PC-3 (cell line): ENCODE results near the gene ADK. TPM values are rescaled to one million over a fixed set of nuclear protein-coding genes. Genes with fewer than 3 reads are reported as not detected.
"Not testable (repeated sequence)": the region's sequence is repeated elsewhere in the genome, so short reads cannot be mapped to it uniquely, and the experiment has no call there.

ENCODE experiments used
- ATAC-seq: fragments of 200-7000 bp; cut with Tn5 transposase; 2 replicates; pipeline ENCODE4 v1.9.1; 2020; ENCODE audit warnings: mild to moderate bottlenecking, moderate library complexity
- BruUV-seq: library from RNA; stranded (reverse); fragments of 400-500 nt; replicated peaks from 2 replicates; lab custom pipeline; 2021; lab: Mats Ljungman, UMichigan
- CTCF ChIA-PET: fragments of 300-600 bp; sonication (Branson Sonifier 250); formaldehyde crosslinking; loops from one replicate; lab custom pipeline; 2022; ENCODE audit warnings: antibody characterized with exemption; lab: Charles Lee
- POLR2A ChIA-PET: fragments of 300-600 bp; sonication (Branson Sonifier 250); formaldehyde crosslinking; loops from one replicate; lab custom pipeline; 2022; ENCODE audit warnings: antibody characterized with exemption; ENCODE audit not compliant: unreplicated experiment; lab: Charles Lee
- DNase-seq: peaks from one replicate; pipeline ENCODE4 v3.0.0-alpha.2; 2015
- H2AFZ ChIP-seq: fragments of 300-600 bp; sonication (generic); 2 replicates; pipeline ENCODE4 v1.6.0; 2016; ENCODE audit warnings: antibody characterized with exemption, low read length
- H3F3A ChIP-seq: fragments of 300-600 bp; sonication (generic); one replicate; pipeline ENCODE4 v1.6.0; 2017; ENCODE audit warnings: antibody characterized with exemption, low read length, control low read depth, mild to moderate bottlenecking; ENCODE audit not compliant: unreplicated experiment
- H3K27ac ChIP-seq: fragments of 300-600 bp; sonication (generic); 2 replicates; pipeline ENCODE4 v1.5.1; 2016; ENCODE audit warnings: mild to moderate bottlenecking, low read length
- H3K27me3 ChIP-seq: fragments of 300-600 bp; sonication (generic); 2 replicates; pipeline ENCODE4 v1.6.1; 2016; ENCODE audit warnings: low read length, mixed read lengths
- H3K36me3 ChIP-seq: fragments of 300-600 bp; sonication (generic); 2 replicates; pipeline ENCODE4 v1.6.1; 2016; ENCODE audit warnings: low read depth, mixed run types, low read length, mixed read lengths
- H3K4me1 ChIP-seq: fragments of 300-600 bp; sonication (generic); 2 replicates; pipeline ENCODE4 v1.5.1; 2016; ENCODE audit warnings: low read length; ENCODE audit not compliant: insufficient read depth
- H3K4me2 ChIP-seq: fragments of 300-600 bp; sonication (generic); 2 replicates; pipeline ENCODE4 v1.6.0; 2016; ENCODE audit warnings: low read length
- H3K4me3 ChIP-seq: fragments of 300-600 bp; sonication (generic); 2 replicates; pipeline ENCODE4 v1.5.1; 2016; ENCODE audit warnings: mild to moderate bottlenecking, low read length, mixed read lengths
- H3K79me2 ChIP-seq: fragments of 300-600 bp; sonication (generic); 2 replicates; pipeline ENCODE4 v1.6.1; 2017; ENCODE audit warnings: low read length, mixed read lengths
- H3K9ac ChIP-seq: fragments of 300-600 bp; sonication (generic); 2 replicates; pipeline ENCODE4 v1.6.0; 2016; ENCODE audit warnings: mild to moderate bottlenecking, low read length
- H3K9me2 ChIP-seq: fragments of 300-600 bp; sonication (generic); replicated peaks from 2 replicates; pipeline ENCODE4 v1.6.1; 2016; ENCODE audit warnings: mixed run types, low read length, mixed read lengths
- H3K9me3 ChIP-seq: fragments of 300-600 bp; sonication (generic); 2 replicates; pipeline ENCODE4 v1.6.1; 2016; ENCODE audit warnings: low read length, mixed read lengths
- H4K20me1 ChIP-seq: fragments of 300-600 bp; sonication (generic); 2 replicates; pipeline ENCODE4 v1.6.1; 2016; ENCODE audit warnings: low read length, mixed read lengths
- CTCF ChIP-seq: fragments of 300-600 bp; sonication (generic); conservative IDR thresholded peaks from 2 replicates; pipeline ENCODE4 v1.5.1; 2017; ENCODE audit warnings: antibody characterized with exemption, low read depth, mild to moderate bottlenecking, low read length
- EZH2 ChIP-seq: fragments of 300-600 bp; sonication (generic); IDR thresholded peaks from one replicate; pipeline ENCODE4 v1.6.1; 2017; ENCODE audit warnings: antibody characterized with exemption, mild to moderate bottlenecking, low read length; ENCODE audit not compliant: unreplicated experiment
- EZH2phosphoT487 ChIP-seq: fragments of 300-600 bp; sonication (generic); IDR thresholded peaks from 2 replicates; pipeline ENCODE4 v1.6.1; 2018; ENCODE audit warnings: mild to moderate bottlenecking, antibody characterized with exemption, low read length, borderline replicate concordance
- intact Hi-C: fragments of 100-400 bp; cut with micrococcal nuclease; formaldehyde crosslinking; loops from 2 replicates; pipeline ENCODE4 v1.9.0; 2023
- total RNA-seq: library from RNA; depleted of rRNA; stranded (reverse); fragments of >200 nt; gene quantifications from 2 replicates; pipeline ENCODE4 v1.2.3, GENCODE V29; 2014

ADK gene
- total RNA-seq, 1 experiment from 2014 or later = 256 TPM

- Histone ChIP-seq H2AFZ (no peak overlapping the region), H3K79me2 (peaks cover 38% of the 10 kb centered on the region), H3K4me1 (no peaks in the 10 kb centered on the region), H3K4me3 (no peak overlapping the region), H3K9me3 (no peaks in the 10 kb centered on the region), H3K9me2 (no peaks in the 10 kb centered on the region), H3K36me3 (peaks cover 59% of the 10 kb centered on the region), H3K27me3 (no peaks in the 10 kb centered on the region), H3K9ac (no peak overlapping the region), H3F3A (peaks cover 4% of the 10 kb centered on the region), H3K4me2 (no peak overlapping the region), H3K27ac (no peak overlapping the region), H4K20me1 (peaks cover 5% of the 10 kb centered on the region; the same call in 1 of the 2 replicates)
- ATAC-seq (no peak; the same call in 1 of the 2 replicates), DNase-seq (no peak)
- intact Hi-C loops = no loop called here
- ChIA-PET CTCF (interaction anchor here (0.6 to 1.4 kb wide), 5 partner anchors 11 to 98 kb away, joined by 3 to 9 read pairs (median 3); no protein-coding TSS in a partner anchor), POLR2A (interaction anchor here (0.7 to 1.1 kb wide), 2 partner anchors 13 to 830 kb away, joined by 3 to 8 read pairs; partner anchors contain the start of genes ADK and AP3M1)
- TF ChIP-seq EZH2 (no peak), CTCF (0 out of 2 replicates have a peak, but pooled peaks have one; percentile 35)
- BruUV-seq = no TSS peak
Observed at GRCh38 chr10:74137992-74138391, 13.0 kb upstream of the ADK start.

GRCh38 chr10:74138596-74138995 is 12.4 kb upstream of the ADK start:
- intact Hi-C loops, H3K9me2 ChIP-seq, H3K27me3 ChIP-seq, H3K9me3 ChIP-seq, H3K9ac ChIP-seq, DNase-seq, H3K4me3 ChIP-seq, H2AFZ ChIP-seq, H4K20me1 ChIP-seq, H3K4me1 ChIP-seq, ATAC-seq, H3K4me2 ChIP-seq, H3F3A ChIP-seq, H3K27ac ChIP-seq, BruUV-seq: not testable (repeated sequence)
- Histone ChIP-seq H3K79me2 (peaks cover 44% of the 10 kb centered on the region), H3K36me3 (peaks cover 53% of the 10 kb centered on the region)
- ChIA-PET CTCF (interaction anchor here (0.6 to 1.0 kb wide), 4 partner anchors 49 to 97 kb away, joined by 3 to 9 read pairs (median 4); no protein-coding TSS in a partner anchor), POLR2A (interaction anchor here (0.7 to 1.1 kb wide), 2 partner anchors 12 to 829 kb away, joined by 3 to 8 read pairs; partner anchors contain the start of genes ADK and AP3M1)

GRCh38 chr10:74139981-74140380 is 11.0 kb upstream of the ADK start:
- no peak overlapping the region for H2AFZ ChIP-seq
- no peaks in the 10 kb centered on the region for H3K9me2 ChIP-seq
- no peak overlapping the region for H3K4me2 ChIP-seq
- no peak for ATAC-seq
- H3F3A ChIP-seq = peaks cover 4% of the 10 kb centered on the region
- H4K20me1 ChIP-seq = peaks cover 6% of the 10 kb centered on the region; the same call in 1 of the 2 replicates
- intact Hi-C loops = no loop called here
- no peaks in the 10 kb centered on the region for H3K9me3 ChIP-seq
- H3K9ac ChIP-seq = no peak overlapping the region
- no peaks in the 10 kb centered on the region for H3K27me3 ChIP-seq
- peaks cover 44% of the 10 kb centered on the region for H3K36me3 ChIP-seq
- ChIA-PET POLR2A (no interaction called here), CTCF (interaction anchor here (0.7 kb wide), 1 partner anchor 73 kb away, joined by 3 read pairs; no protein-coding TSS in a partner anchor)
- peaks cover 56% of the 10 kb centered on the region for H3K79me2 ChIP-seq
- H3K4me3 ChIP-seq = no peak overlapping the region
- TF ChIP-seq EZH2phosphoT487 = no peak
- no peak for TF ChIP-seq EZH2
- TF ChIP-seq CTCF = no peak
- H3K4me1 ChIP-seq = no peaks in the 10 kb centered on the region
- DNase-seq = no peak
- no peak overlapping the region for H3K27ac ChIP-seq
- no TSS peak for BruUV-seq
